NCI-H1417 treated with DMSO at 0.1 percent for 48 hours (cell line): ENCODE data around the gene SYNE2.

Experiments
- DNase-seq: peaks from one replicate; lab custom pipeline; 2025; lab: John Stamatoyannopoulos, UW

SYNE2 gene

DNA sequence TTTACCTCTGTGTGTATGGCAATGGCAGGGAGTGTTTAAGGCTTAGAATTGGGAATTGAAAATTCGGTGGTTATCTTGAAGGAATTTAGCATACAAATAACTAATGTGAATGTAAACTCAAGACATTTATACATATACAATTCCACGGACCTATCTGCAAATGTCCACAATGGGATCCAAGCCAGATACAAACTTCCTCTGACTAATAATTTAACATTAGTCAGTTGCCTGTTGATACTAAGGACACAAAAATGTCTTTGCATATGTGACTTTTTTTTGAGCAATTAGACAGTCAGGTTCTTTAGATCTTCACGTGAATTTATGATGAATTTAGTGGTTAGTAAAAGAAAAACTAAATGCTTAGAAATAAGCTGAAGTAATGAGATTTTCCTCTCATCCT lies 400.9 kb downstream of the SYNE2 start:
- DNase-seq: no peak

DNA sequence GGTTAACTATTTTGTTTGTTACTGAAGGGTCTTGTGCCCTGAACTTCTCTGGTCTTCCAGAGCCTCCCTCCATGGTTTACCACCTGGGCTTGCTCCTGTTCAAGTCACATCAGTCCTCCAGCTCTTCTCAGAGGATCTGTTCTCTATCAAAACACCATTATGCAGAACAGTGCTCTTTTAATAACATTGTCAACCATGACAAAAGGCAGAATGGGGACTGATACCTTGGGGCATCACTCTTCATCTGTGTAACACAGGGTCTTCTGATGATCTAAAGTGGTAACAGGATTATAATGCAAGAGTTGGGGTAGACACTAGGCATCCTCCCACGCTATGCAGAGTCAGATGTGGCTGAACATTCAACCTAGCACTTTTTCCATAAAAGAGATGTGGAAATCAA lies 403.0 kb downstream of the SYNE2 start:
- DNase-seq: no peak

DNA sequence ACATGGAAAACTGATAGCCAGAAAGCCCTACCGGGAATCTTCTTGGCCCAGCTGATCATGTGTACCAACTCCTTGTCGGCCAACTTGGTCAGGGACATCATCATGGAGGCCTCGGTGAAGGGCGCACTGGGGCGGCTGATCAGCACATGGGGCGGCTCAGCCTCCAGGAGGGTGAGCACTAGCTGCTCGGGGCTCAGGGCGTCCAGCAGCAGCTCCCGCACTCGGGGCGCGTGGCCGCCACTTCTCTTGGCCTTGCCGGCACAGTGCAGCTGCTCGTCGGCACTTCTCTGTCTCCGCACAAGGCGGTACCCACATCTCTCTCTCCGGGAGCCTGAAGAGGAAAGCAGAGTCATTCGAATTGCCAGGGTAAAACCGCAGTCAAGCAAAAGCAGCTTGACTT lies 407.6 kb downstream of the SYNE2 start:
- DNase-seq: no peak

DNA sequence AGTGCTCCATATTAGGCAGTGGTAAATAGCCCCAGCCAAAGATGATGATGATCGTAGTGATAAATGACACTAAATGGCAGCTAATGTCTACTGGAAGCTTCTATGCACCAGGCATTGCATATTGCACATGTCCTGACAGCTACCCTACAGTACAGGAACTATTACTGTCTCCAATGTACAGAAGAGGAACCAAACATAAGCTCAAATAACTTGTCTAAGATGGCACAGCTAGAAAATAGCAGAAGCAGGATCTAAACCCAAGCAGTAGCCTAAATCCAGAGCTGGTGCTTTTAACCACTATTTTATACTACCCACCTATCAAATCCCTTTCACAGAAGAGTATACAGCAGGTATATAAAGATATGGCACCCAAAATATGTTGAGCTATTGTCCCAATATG lies 412.4 kb downstream of the SYNE2 start:
- no peak for DNase-seq

DNA sequence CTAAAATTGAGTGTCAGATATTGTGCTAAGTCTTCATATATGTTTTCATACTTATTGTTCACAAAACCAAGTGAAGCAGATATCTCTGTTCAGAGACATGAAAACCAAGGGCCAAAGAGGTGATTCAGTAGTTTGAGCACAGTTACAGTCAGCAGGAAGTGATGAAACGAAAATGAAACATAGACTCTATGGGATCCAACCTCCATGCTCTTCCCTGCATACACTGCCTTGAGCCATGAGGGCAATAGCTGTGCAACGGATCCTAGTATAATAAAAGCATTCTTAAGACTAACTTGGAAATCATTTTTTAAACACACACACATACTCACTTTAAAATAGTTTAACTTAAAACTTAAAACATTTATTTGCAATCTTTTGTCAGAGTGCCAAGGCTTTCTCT lies 413.4 kb downstream of the SYNE2 start:
- DNase-seq: no peak

DNA sequence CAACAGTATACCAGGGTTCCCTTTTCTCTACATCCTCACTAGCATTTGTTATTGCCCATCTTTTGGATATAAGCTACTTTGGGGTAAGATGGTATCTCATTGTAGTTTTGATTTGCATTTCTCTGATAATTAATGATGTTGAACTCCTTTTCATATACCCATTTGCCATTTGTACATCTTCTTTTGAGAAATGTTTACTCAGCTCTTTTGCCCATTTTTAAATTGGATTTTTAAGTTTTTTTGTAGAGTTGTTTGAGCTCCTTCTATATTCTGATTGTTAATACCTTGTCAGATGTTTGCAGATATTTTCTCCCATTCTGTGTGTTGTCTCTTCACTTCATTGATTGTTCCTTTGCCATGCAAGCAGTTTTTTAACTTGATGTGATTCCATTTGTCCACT lies 419.2 kb downstream of the SYNE2 start:
- DNase-seq: no peak
